HEK293 (cell line): ENCODE data around the gene MMP1.

ENCODE experiments used
- CTCF ChIA-PET: fragments of 350-600 bp; formaldehyde crosslinking; extraction: SDS; loops from one replicate; lab custom pipeline; 2021; ENCODE audit warnings: antibody characterized with exemption; lab: Yijun Ruan, JAX
- POLR2A ChIA-PET: fragments of 300-600 bp; formaldehyde crosslinking; extraction: SDS; loops from one replicate; lab custom pipeline; 2020; ENCODE audit warnings: antibody characterized with exemption, inconsistent platforms; lab: Yijun Ruan, JAX
- H3K27ac ChIP-seq: fragments of 200-500 bp; sonication (Bioruptor generic); 2 replicates; pipeline ENCODE4 v1.5.1; 2014; ENCODE audit warnings: low read depth, low read length, control low read depth, inconsistent platforms; ENCODE audit errors: extremely low read depth
- H3K36me3 ChIP-seq, 2 experiments: fragments of 200-500 bp in 1 of 2; sonication (Bioruptor generic) in 1 of 2; 1 replicate in 1 of 2; 2 replicates in 1 of 2; pipeline ENCODE4 v1.5.1; 2014 to 2017; ENCODE audit warnings: inconsistent platforms in 2 of 2, low read length in 2 of 2; ENCODE audit not compliant: control insufficient read depth in 2 of 2, insufficient read depth in 1 of 2
- H3K4me1 ChIP-seq: fragments of 200-500 bp; sonication (Bioruptor generic); 2 replicates; pipeline ENCODE4 v1.5.1; 2014; ENCODE audit warnings: mild to moderate bottlenecking, low read length, inconsistent platforms; ENCODE audit not compliant: control insufficient read depth, insufficient read depth
- H3K4me3 ChIP-seq: 2 replicates; pipeline ENCODE4 v1.5.1; 2011; ENCODE audit warnings: low read depth, mild to moderate bottlenecking, control low read depth, low read length, moderate library complexity
- H3K9me3 ChIP-seq: fragments of 200-500 bp; sonication (Bioruptor generic); 2 replicates; pipeline ENCODE4 v1.5.1; 2014; ENCODE audit warnings: low read depth, low read length, inconsistent platforms; ENCODE audit not compliant: control insufficient read depth, insufficient read depth
- GLIS1 ChIP-seq: fragments of 450-650 bp; formaldehyde crosslinking; IDR thresholded peaks from 2 replicates; pipeline ENCODE4 v1.5.1; 2016; ENCODE audit warnings: missing biosample characterization, missing genetic modification characterization
- SCRT1 ChIP-seq: fragments of 450-650 bp; formaldehyde crosslinking; IDR thresholded peaks from 2 replicates; pipeline ENCODE4 v1.5.1; 2016; ENCODE audit warnings: missing biosample characterization, missing genetic modification characterization, borderline replicate concordance
- ZNF121 ChIP-seq: fragments of 450-650 bp; formaldehyde crosslinking; IDR thresholded peaks from 2 replicates; pipeline ENCODE4 v1.5.1; 2016; ENCODE audit warnings: missing biosample characterization, missing genetic modification characterization
- ZNF133 ChIP-seq: fragments of 450-650 bp; formaldehyde crosslinking; IDR thresholded peaks from 2 replicates; pipeline ENCODE4 v1.5.1; 2016; ENCODE audit warnings: missing biosample characterization, missing genetic modification characterization
- ZNF146 ChIP-seq: fragments of 450-650 bp; formaldehyde crosslinking; IDR thresholded peaks from 2 replicates; pipeline ENCODE4 v1.5.1; 2016; ENCODE audit warnings: missing biosample characterization, missing genetic modification characterization
- ZNF211 ChIP-seq: fragments of 450-650 bp; formaldehyde crosslinking; IDR thresholded peaks from 2 replicates; pipeline ENCODE4 v1.5.1; 2016; ENCODE audit warnings: low read depth, missing biosample characterization, missing genetic modification characterization
- ZNF223 ChIP-seq: fragments of 450-650 bp; formaldehyde crosslinking; IDR thresholded peaks from 2 replicates; pipeline ENCODE4 v1.5.1; 2016; ENCODE audit warnings: missing biosample characterization, missing genetic modification characterization
- ZNF239 ChIP-seq: fragments of 450-650 bp; formaldehyde crosslinking; IDR thresholded peaks from 2 replicates; pipeline ENCODE4 v1.5.1; 2016; ENCODE audit warnings: missing biosample characterization, missing genetic modification characterization
- ZNF24 ChIP-seq: fragments of 450-650 bp; formaldehyde crosslinking; IDR thresholded peaks from 2 replicates; pipeline ENCODE4 v1.5.1; 2016; ENCODE audit warnings: missing biosample characterization, missing genetic modification characterization
- ZNF37A ChIP-seq: fragments of 450-650 bp; IDR thresholded peaks from 2 replicates; pipeline ENCODE4 v1.5.1; 2018; ENCODE audit warnings: missing biosample characterization, missing genetic modification characterization
- ZNF473 ChIP-seq: fragments of 450-650 bp; formaldehyde crosslinking; IDR thresholded peaks from 2 replicates; pipeline ENCODE4 v1.5.1; 2017; ENCODE audit warnings: missing biosample characterization, missing genetic modification characterization
- ZNF561 ChIP-seq: fragments of 450-650 bp; IDR thresholded peaks from 2 replicates; pipeline ENCODE4 v1.5.1; 2018; ENCODE audit warnings: missing biosample characterization, missing genetic modification characterization, borderline replicate concordance
- ZNF596 ChIP-seq: fragments of 450-650 bp; IDR thresholded peaks from 2 replicates; pipeline ENCODE4 v1.5.0; 2018; ENCODE audit warnings: missing biosample characterization, mild to moderate bottlenecking, missing genetic modification characterization, moderate library complexity
- ZNF623 ChIP-seq: fragments of 450-650 bp; formaldehyde crosslinking; IDR thresholded peaks from 2 replicates; pipeline ENCODE4 v1.5.1; 2016; ENCODE audit warnings: missing biosample characterization, missing genetic modification characterization
- ZNF670 ChIP-seq: fragments of 450-650 bp; formaldehyde crosslinking; IDR thresholded peaks from 2 replicates; pipeline ENCODE4 v1.5.1; 2016; ENCODE audit warnings: missing biosample characterization, missing genetic modification characterization, low read depth
- ZNF76 ChIP-seq: fragments of 450-650 bp; formaldehyde crosslinking; IDR thresholded peaks from 2 replicates; pipeline ENCODE4; 2016; ENCODE audit warnings: low read depth, missing biosample characterization, missing genetic modification characterization, borderline replicate concordance
- ZNF768 ChIP-seq: fragments of 450-650 bp; formaldehyde crosslinking; IDR thresholded peaks from 2 replicates; pipeline ENCODE4 v1.5.1; 2018; ENCODE audit warnings: missing biosample characterization, mild to moderate bottlenecking, missing genetic modification characterization
- TF ChIP-seq, protein P1 (sequence below): sonication (generic); formaldehyde crosslinking; IDR thresholded peaks from 2 replicates; pipeline ENCODE4 v1.8.1; 2022; ENCODE audit warnings: mild to moderate bottlenecking, moderate library complexity, missing genetic modification reagents
- TF ChIP-seq, protein P2 (sequence below): fragments of 450-650 bp; formaldehyde crosslinking; conservative IDR thresholded peaks from 2 replicates; pipeline ENCODE4 v1.5.1; 2016; ENCODE audit warnings: low read depth, missing biosample characterization, missing genetic modification characterization
- TF ChIP-seq, protein P3 (sequence below): fragments of 450-650 bp; formaldehyde crosslinking; IDR thresholded peaks from 2 replicates; pipeline ENCODE4 v1.5.1; 2017; ENCODE audit warnings: missing biosample characterization, mild to moderate bottlenecking, missing genetic modification characterization, moderate library complexity
- TF ChIP-seq, protein P4 (sequence below): fragments of 450-650 bp; formaldehyde crosslinking; IDR thresholded peaks from 2 replicates; pipeline ENCODE4 v1.5.1; 2016; ENCODE audit warnings: missing biosample characterization, missing genetic modification characterization

The MMP1 gene

DNA sequence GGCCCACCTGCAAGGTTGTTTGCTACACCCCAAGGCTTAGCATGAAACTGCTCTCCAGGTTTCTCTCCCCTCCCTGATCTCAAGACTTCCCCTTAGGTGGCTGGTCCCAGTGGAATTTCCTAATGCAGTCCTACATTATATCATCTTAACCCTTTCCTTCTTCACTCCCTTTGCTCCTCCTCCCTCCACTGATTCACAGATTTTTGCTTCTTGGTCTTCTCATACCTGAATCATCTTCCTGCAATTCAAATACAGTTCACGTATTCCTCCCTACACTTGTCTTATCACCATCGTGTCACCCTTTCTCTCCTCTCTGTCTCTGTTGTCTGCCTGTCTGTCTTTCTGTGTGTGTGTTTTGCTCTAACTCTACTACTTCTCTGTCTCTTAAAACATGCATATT, 34.5 kb downstream of the MMP1 start:
- ChIA-PET CTCF (no interaction called here), POLR2A (no interaction called here)
- TF ChIP-seq ZNF473 (tag by site-specific recombination): no peak
- TF ChIP-seq ZNF768 (tag by site-specific recombination): no peak
- TF ChIP-seq, protein P1, sequence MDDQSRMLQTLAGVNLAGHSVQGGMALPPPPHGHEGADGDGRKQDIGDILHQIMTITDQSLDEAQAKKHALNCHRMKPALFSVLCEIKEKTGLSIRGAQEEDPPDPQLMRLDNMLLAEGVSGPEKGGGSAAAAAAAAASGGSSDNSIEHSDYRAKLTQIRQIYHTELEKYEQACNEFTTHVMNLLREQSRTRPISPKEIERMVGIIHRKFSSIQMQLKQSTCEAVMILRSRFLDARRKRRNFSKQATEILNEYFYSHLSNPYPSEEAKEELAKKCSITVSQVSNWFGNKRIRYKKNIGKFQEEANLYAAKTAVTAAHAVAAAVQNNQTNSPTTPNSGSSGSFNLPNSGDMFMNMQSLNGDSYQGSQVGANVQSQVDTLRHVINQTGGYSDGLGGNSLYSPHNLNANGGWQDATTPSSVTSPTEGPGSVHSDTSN (CRISPR knock-in tag): no peak
- TF ChIP-seq ZNF623: no peak
- TF ChIP-seq, protein P2, sequence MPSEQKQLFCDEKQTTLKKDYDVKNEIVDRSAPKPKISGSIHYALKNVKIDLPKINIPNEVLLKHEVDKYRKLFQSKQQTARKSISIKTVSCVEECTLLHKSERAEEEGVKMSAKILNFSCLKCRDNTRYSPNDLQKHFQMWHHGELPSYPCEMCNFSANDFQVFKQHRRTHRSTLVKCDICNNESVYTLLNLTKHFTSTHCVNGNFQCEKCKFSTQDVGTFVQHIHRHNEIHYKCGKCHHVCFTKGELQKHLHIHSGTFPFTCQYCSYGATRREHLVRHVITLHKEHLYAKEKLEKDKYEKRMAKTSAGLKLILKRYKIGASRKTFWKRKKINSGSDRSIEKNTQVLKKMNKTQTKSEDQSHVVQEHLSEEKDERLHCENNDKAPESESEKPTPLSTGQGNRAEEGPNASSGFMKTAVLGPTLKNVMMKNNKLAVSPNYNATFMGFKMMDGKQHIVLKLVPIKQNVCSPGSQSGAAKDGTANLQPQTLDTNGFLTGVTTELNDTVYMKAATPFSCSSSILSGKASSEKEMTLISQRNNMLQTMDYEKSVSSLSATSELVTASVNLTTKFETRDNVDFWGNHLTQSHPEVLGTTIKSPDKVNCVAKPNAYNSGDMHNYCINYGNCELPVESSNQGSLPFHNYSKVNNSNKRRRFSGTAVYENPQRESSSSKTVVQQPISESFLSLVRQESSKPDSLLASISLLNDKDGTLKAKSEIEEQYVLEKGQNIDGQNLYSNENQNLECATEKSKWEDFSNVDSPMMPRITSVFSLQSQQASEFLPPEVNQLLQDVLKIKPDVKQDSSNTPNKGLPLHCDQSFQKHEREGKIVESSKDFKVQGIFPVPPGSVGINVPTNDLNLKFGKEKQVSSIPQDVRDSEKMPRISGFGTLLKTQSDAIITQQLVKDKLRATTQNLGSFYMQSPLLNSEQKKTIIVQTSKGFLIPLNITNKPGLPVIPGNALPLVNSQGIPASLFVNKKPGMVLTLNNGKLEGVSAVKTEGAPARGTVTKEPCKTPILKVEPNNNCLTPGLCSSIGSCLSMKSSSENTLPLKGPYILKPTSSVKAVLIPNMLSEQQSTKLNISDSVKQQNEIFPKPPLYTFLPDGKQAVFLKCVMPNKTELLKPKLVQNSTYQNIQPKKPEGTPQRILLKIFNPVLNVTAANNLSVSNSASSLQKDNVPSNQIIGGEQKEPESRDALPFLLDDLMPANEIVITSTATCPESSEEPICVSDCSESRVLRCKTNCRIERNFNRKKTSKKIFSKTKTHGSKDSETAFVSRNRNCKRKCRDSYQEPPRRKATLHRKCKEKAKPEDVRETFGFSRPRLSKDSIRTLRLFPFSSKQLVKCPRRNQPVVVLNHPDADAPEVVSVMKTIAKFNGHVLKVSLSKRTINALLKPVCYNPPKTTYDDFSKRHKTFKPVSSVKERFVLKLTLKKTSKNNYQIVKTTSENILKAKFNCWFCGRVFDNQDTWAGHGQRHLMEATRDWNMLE (tag by site-specific recombination): no peak
- TF ChIP-seq ZNF223 (tag by site-specific recombination): no peak
- TF ChIP-seq, protein P3, sequence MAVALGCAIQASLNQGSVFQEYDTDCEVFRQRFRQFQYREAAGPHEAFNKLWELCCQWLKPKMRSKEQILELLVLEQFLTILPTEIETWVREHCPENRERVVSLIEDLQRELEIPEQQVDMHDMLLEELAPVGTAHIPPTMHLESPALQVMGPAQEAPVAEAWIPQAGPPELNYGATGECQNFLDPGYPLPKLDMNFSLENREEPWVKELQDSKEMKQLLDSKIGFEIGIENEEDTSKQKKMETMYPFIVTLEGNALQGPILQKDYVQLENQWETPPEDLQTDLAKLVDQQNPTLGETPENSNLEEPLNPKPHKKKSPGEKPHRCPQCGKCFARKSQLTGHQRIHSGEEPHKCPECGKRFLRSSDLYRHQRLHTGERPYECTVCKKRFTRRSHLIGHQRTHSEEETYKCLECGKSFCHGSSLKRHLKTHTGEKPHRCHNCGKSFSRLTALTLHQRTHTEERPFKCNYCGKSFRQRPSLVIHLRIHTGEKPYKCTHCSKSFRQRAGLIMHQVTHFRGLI (tag by site-specific recombination): no peak
- TF ChIP-seq ZNF121: no peak
- no peak for TF ChIP-seq SCRT1 (tag by site-specific recombination)
- TF ChIP-seq ZNF211 (tag by site-specific recombination): no peak
- TF ChIP-seq ZNF37A (tag by site-specific recombination): no peak
- no peak for TF ChIP-seq ZNF146 (tag by site-specific recombination)
- no peaks in the 10 kb centered on the region for H3K9me3 ChIP-seq
- H3K27ac ChIP-seq: no peak overlapping the region
- no peaks in the 10 kb centered on the region for H3K36me3 ChIP-seq
- no peaks in the 10 kb centered on the region for H3K4me1 ChIP-seq
- H3K4me3 ChIP-seq: no peak overlapping the region

DNA sequence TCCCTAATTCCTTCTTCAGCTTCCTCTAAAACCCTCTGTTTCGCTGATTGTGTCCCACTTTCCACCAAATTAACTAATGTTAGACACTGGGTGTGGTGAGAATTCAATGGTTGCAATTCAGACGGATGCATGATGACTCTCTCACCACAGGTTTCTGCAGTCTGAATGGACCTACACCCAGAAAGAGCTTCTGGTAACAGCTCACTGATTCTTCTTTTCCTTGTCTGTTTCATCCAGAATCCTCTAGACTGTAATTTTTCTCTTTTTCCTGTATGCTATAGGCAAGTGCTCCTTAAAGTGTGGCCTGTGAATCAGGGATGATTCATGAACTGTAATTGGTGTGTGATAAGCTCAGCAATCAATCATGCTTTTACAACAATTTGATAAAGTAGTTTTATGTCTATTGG, 35.6 kb downstream of the MMP1 start:
- Histone ChIP-seq H3K9me3 (no peaks in the 10 kb centered on the region), H3K36me3 (no peaks in the 10 kb centered on the region), H3K4me1 (no peaks in the 10 kb centered on the region), H3K4me3 (no peak overlapping the region), H3K27ac (no peak overlapping the region)
- CTCF ChIA-PET: interaction anchor here (0.7 to 1.0 kb wide), 3 partner anchors 8 to 178 kb away, joined by 3 read pairs; no protein-coding TSS in a partner anchor
- TF ChIP-seq GLIS1 (tag by site-specific recombination): no peak
- POLR2A ChIA-PET: no interaction called here

DNA sequence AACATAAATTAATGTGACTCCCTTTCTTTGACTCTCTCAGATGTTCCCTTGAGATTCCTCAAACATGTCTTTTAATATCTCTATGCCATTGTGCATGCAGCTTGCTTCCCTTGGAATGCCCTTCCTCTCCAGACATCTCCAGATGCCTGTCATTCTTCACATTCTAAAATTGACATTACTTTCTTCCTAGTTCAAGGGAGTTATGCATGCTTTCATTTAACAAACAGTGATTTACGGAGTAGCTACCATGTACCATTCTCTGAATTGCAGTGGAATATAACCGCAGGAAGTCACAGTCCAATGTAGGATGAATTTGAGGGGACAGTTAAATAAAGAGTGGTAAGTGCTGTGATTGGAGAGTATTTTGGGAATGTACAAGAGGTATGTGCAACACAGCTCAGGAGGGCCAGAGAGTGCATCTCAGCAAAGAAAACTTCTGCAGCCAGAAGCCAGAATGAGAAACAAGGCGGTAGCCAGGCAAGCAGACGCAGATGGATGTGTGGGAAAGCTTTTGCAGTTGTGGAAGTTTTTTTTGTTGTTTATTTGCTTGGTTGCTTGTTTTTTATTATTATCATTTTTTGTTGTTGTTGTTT, 36.2 kb downstream of the MMP1 start:
- Histone ChIP-seq H3K9me3 (no peaks in the 10 kb centered on the region), H3K4me1 (no peaks in the 10 kb centered on the region), H3K36me3 (no peaks in the 10 kb centered on the region), H3K4me3 (no peak overlapping the region), H3K27ac (no peak overlapping the region)
- POLR2A ChIA-PET: interaction anchor here (0.6 kb wide), 1 partner anchor 415 kb away, joined by 3 read pairs; the partner anchor contains the start of gene BIRC2
- no peak for TF ChIP-seq ZNF76 (tag by site-specific recombination)
- TF ChIP-seq ZNF24 (tag by site-specific recombination): no peak
- TF ChIP-seq ZNF239 (tag by site-specific recombination): no peak
- TF ChIP-seq, protein P4, sequence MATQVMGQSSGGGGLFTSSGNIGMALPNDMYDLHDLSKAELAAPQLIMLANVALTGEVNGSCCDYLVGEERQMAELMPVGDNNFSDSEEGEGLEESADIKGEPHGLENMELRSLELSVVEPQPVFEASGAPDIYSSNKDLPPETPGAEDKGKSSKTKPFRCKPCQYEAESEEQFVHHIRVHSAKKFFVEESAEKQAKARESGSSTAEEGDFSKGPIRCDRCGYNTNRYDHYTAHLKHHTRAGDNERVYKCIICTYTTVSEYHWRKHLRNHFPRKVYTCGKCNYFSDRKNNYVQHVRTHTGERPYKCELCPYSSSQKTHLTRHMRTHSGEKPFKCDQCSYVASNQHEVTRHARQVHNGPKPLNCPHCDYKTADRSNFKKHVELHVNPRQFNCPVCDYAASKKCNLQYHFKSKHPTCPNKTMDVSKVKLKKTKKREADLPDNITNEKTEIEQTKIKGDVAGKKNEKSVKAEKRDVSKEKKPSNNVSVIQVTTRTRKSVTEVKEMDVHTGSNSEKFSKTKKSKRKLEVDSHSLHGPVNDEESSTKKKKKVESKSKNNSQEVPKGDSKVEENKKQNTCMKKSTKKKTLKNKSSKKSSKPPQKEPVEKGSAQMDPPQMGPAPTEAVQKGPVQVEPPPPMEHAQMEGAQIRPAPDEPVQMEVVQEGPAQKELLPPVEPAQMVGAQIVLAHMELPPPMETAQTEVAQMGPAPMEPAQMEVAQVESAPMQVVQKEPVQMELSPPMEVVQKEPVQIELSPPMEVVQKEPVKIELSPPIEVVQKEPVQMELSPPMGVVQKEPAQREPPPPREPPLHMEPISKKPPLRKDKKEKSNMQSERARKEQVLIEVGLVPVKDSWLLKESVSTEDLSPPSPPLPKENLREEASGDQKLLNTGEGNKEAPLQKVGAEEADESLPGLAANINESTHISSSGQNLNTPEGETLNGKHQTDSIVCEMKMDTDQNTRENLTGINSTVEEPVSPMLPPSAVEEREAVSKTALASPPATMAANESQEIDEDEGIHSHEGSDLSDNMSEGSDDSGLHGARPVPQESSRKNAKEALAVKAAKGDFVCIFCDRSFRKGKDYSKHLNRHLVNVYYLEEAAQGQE (tag by site-specific recombination): no peak
- no peak for TF ChIP-seq ZNF133 (tag by site-specific recombination)
- TF ChIP-seq ZNF561 (tag by site-specific recombination): no peak
- TF ChIP-seq ZNF623: no peak
- no peak for TF ChIP-seq ZNF596 (tag by site-specific recombination)
- no peak for TF ChIP-seq ZNF670 (tag by site-specific recombination)
- CTCF ChIA-PET: interaction anchor here (0.8 to 1.1 kb wide), 4 partner anchors 8 to 179 kb away, joined by 3 read pairs; no protein-coding TSS in a partner anchor
